Heart right ventricle (tissue), 16 donors: ENCODE measurements around the gene TMEM50A. TPM values are rescaled to one million over a fixed set of nuclear protein-coding genes. Genes with fewer than 3 reads are reported as not detected.
A peak's percentile ranks its signal among the peaks of the same experiment; 100 is the strongest.
"Not testable (repeated sequence)": the region's sequence is repeated elsewhere in the genome, so short reads cannot be mapped to it uniquely, and the experiment has no call there.

ENCODE experiments used
- ATAC-seq, 8 donors: fragments of 200-7000 bp; cut with Tn5 transposase; one replicate each; pipeline ENCODE4 v1.9.1; 2020; ENCODE audit warnings: mild to moderate bottlenecking in 8 of 8, moderate library complexity in 8 of 8, moderate number of reproducible peaks in 1 of 8
- DNase-seq, 2 donors: peaks; one replicate each; pipeline ENCODE4 v3.0.0-alpha.2; 2020
- H3K27ac ChIP-seq, 10 donors: fragments of 200-600 bp; sonication (generic) in 2 of 10; one replicate each; pipeline versions ENCODE4 v1.5.0 to v1.8.0; 2020 to 2022; ENCODE audit warnings: mild to moderate bottlenecking in 3 of 10
- H3K27me3 ChIP-seq, 7 donors: fragments of 200-600 bp; one replicate each; pipeline ENCODE4 v1.8.0; 2021 to 2022; ENCODE audit warnings: mild to moderate bottlenecking in 2 of 7
- H3K36me3 ChIP-seq, 9 donors: fragments of 200-600 bp; sonication (generic) in 1 of 9; one replicate each; pipeline versions ENCODE4 v1.5.0 to v1.8.0; 2020 to 2022; ENCODE audit warnings: mild to moderate bottlenecking in 2 of 9
- H3K4me1 ChIP-seq, 9 donors: fragments of 200-600 bp; sonication (generic) in 1 of 9; one replicate each; pipeline versions ENCODE4 v1.5.0 to v1.8.0; 2020 to 2022; ENCODE audit warnings: mild to moderate bottlenecking in 4 of 9
- H3K4me3 ChIP-seq, 10 donors: fragments of 200-600 bp; sonication (generic) in 2 of 10; one replicate each; pipeline versions ENCODE4 v1.5.0 to v1.8.0; 2020 to 2022; ENCODE audit warnings: mild to moderate bottlenecking in 7 of 10, moderate library complexity in 2 of 10
- H3K9me3 ChIP-seq, 11 donors: fragments of 200-600 bp in 10 of 11; sonication (generic) in 2 of 11; one replicate each; pipeline versions ENCODE4 v1.5.0 to v1.8.0; 2013 to 2022; ENCODE audit warnings: mild to moderate bottlenecking in 2 of 11, control low read depth in 1 of 11, moderate library complexity in 1 of 11
- CTCF ChIP-seq, 9 donors: fragments of 200-600 bp; sonication (generic) in 2 of 9; IDR thresholded peaks; one replicate each; pipeline versions ENCODE4 v1.5.0 to v1.8.0; 2021 to 2022; ENCODE audit warnings: antibody characterized with exemption in 9 of 9, mild to moderate bottlenecking in 5 of 9, moderate library complexity in 1 of 9
- WGBS, 2 donors: extraction: QIAGEN DNeasy Blood & Tissue Kit; methylation state at CpG; one replicate each; pipeline ENCODE4 v1.1.7; 2013; ENCODE audit warnings: inconsistent platforms in 1 of 2; 5-methylcytosine and 5-hydroxymethylcytosine counted together
- intact Hi-C, 10 donors: fragments of 100-400 bp; cut with DNase I; formaldehyde crosslinking; loops; one replicate each; pipeline versions ENCODE4 v1.11.1 to v1.14.2; 2022
- polyA plus RNA-seq, 2 donors: library from polyadenylated mRNA; stranded (reverse); fragments of 200-250 nt; gene quantifications; one replicate each; pipeline ENCODE4 v1.2.3, GENCODE V29; 2013
- total RNA-seq, 10 donors: library from RNA; stranded (reverse); fragmentation: NEBNext Ultra II Directional in 3 of 10; extraction: Animal tissue kit (Norgen Biotek cat#: 25700) in 3 of 10; gene quantifications; one replicate each; pipeline versions ENCODE4 v1.2.1 to v1.2.4, GENCODE V29; 2021 to 2023
- donor health status: Arrhythmogenic right ventricular cardiomyopathy.
- donor health status: ischemic (EF 13 %, LVEDD 7.1; RV severe dilation, severe dysfunction).
- donor health status: healthy with polysubstance abuse.
- donor health status: DM: no; HTN: yes; CAD: no.
- donor health status: DM: no; HTN: no; CAD: no.
- donor health status: ischemic (EF 25% LVEDD 6.9; RV normal size, moderate dysfunction).
- donor health status: ischemic (EF 25% LVEDD 5.7; RV mildly dilated, moderate dysfunction).
- donor health status: healthy.
- donor health status: DM: yes; HTN: yes; CAD: no.
- donor health status: Ischemic cardiomyopathy.
- donor health status: ischemic (EF 35%, LVEDD 5.7; RV mildly dilated, moderate dysfunction).
- donor health status: nonischemic (EF 11% LVEDD 7.7; RV severe dilation, severe dysfunction).
- donor health status: DM: yes; HTN: yes; CAD: no.
- donor health status: PGD.
- donor health status: ischemic (EF 29% LVEDD 5.4; RV normal size, mild dysfunction).
- donor health status: nonischemic (EF 23%, LVEDD 6.1; RV moderate dilation, normal function).

TMEM50A gene
- total and polyA plus RNA-seq, 12 donors = 69.2 to 128 (median 88.8) TPM

DNA sequence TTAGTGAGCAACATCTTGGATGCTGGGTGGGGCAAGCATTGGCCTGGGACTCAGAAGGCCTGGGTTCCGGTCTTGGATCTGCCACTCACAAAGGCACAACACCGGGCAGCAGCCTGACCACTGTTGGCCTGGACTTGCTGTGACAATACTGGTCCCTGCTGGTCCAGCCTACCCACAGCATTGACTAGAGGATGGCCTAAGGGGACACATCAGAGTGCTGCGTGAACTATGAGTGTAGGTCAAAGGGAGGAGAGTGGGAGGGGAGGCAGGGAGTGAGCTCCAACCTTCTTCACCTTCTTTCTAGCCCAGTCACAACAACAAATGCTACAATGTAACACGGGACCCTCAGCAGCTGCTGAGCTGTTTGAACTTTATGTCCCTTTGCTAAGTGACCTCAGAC is 31.1 kb downstream of the TMEM50A start:
- Histone ChIP-seq H3K27ac (no peak overlapping the region), H3K4me1 (no peaks in the 10 kb centered on the region), H3K36me3 (no peaks in the 10 kb centered on the region), H3K27me3 (no peaks in the 10 kb centered on the region), H3K9me3 (no peaks in the 10 kb centered on the region), H3K4me3 (no peak overlapping the region)
- intact Hi-C loops = no loop called here
- ATAC-seq = peak in 2 of 8 donors; percentile 30 to 38
- no peak for DNase-seq
- 88 to 91% methylated on average over 4 of the region's 4 CpGs for whole genome bisulfite sequencing, 2 donors
- TF ChIP-seq CTCF (IDR thresholded peaks at IDR 0.05) = no peak

DNA sequence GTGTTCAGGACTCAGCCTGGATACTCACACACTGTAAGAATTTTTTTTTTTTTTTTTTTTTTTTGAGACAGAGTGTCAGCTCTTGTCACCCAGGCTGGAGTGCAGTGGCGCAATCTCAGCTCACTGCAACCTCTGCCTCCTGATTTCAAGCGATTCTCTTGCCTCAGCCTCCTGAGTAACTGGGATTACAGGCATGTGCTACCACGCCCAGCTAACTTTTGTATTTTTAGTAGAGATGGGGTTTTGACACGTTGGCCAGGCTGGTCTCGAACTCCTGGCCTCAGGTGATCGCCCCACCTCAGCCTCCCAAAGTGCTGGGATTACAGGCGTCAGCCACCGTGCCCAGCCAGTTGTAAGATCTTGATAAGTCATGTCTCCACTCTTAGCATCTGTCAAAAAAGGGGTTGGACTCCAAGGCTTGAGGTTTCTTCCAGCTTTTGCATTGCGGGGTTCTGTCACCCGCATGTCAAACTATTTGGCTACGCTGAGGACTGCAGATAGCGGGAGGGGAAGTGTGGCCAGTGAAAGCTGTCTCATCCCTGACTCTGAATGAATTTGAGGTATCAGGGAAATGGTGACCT is 31.6 kb downstream of the TMEM50A start:
- H3K27ac ChIP-seq, intact Hi-C loops, H3K4me3 ChIP-seq, H3K9me3 ChIP-seq, H3K27me3 ChIP-seq, ATAC-seq, H3K36me3 ChIP-seq, DNase-seq, H3K4me1 ChIP-seq: not testable (repeated sequence)
- 87 to 91% methylated on average over 12 of the region's 12 CpGs for WGBS, 2 donors

- H3K36me3 ChIP-seq, H3K4me1 ChIP-seq, H3K27ac ChIP-seq, intact Hi-C loops, H3K9me3 ChIP-seq, H3K27me3 ChIP-seq, ATAC-seq, DNase-seq, H3K4me3 ChIP-seq: not testable (repeated sequence)
- 61 to 64% methylated on average over 7 of the region's 7 CpGs for WGBS, 2 donors
Measured at GRCh38 chr1:25371757-25372156, 33.6 kb downstream of the TMEM50A start.

- H3K4me1 ChIP-seq, H3K27ac ChIP-seq, ATAC-seq, H3K36me3 ChIP-seq, DNase-seq, H3K27me3 ChIP-seq, H3K9me3 ChIP-seq, H3K4me3 ChIP-seq, intact Hi-C loops: not testable (repeated sequence)
- WGBS, 2 donors = 78 to 81% methylated on average over 3 of the region's 3 CpGs
Measured at GRCh38 chr1:25378367-25378766, 40.2 kb downstream of the TMEM50A start.

DNA sequence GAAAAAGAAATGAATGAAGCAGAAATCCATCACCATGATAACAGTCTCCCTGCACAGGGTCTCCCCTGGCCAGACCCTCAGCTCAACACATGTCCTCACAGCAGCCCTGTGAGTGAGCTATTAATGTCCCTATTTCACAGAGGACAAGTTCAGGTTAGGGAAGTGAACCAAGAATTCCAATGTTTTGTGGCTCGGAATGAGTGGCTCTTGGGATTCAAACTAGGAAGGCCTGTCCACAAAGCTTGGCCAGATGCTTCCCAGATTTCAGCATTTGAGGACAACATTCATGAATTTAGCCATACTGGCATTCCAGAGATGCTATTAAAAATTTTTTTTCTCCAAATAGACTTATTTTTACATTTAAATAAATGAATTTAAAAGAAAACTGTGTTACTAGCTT is 44.4 kb downstream of the TMEM50A start:
- H3K27ac ChIP-seq, ATAC-seq, H3K9me3 ChIP-seq, H3K36me3 ChIP-seq, H3K4me3 ChIP-seq, DNase-seq, intact Hi-C loops, H3K4me1 ChIP-seq, H3K27me3 ChIP-seq: not testable (repeated sequence)
- 57 to 73% methylated on average over 1 of the region's 1 CpG for WGBS, 2 donors

GRCh38 chr1:25383090-25383489 is 45.0 kb downstream of the TMEM50A start:
- H3K27me3 ChIP-seq, H3K4me3 ChIP-seq, H3K4me1 ChIP-seq, H3K9me3 ChIP-seq, H3K36me3 ChIP-seq, intact Hi-C loops, DNase-seq, H3K27ac ChIP-seq: not testable (repeated sequence)
- ATAC-seq = peak in 1 of 8 donors; percentile 25
- WGBS, 2 donors = 94% methylated on average over 1 of the region's 1 CpG

- H3K27ac ChIP-seq, H3K9me3 ChIP-seq, intact Hi-C loops, ATAC-seq, H3K36me3 ChIP-seq, H3K27me3 ChIP-seq, H3K4me3 ChIP-seq, H3K4me1 ChIP-seq, DNase-seq: not testable (repeated sequence)
- no CpG with 5 or more reads among the region's 1 CpG for WGBS, 2 donors
Measured at GRCh38 chr1:25383875-25384274, 45.7 kb downstream of the TMEM50A start.

DNA sequence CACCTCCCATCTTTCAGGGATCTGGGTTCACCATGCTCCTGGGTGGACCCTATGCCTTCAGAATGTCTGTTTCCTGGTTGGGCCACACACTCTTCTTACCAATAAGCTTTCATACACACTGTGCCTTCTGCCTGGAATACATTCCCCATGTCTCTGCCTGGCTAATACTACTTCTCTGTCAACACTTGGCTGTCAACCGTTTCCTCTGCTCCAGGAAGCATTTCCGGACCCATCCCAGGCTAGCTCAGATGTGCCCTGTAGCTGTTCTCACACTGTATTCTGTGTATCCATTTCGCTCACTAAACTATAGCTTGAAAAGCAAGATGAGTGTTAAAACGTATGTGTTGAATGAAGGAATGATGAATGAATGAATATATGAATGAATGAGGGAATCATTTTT is 49.0 kb downstream of the TMEM50A start:
- H3K27me3 ChIP-seq, H3K4me1 ChIP-seq, H3K36me3 ChIP-seq, intact Hi-C loops, DNase-seq, H3K27ac ChIP-seq, H3K4me3 ChIP-seq, H3K9me3 ChIP-seq: not testable (repeated sequence)
- 46 to 53% methylated on average over 4 of the region's 4 CpGs for WGBS, 2 donors
- ATAC-seq = peak in 1 of 8 donors; percentile 58

- intact Hi-C loops, H3K27me3 ChIP-seq, DNase-seq, ATAC-seq, H3K4me3 ChIP-seq, H3K36me3 ChIP-seq, H3K27ac ChIP-seq, H3K9me3 ChIP-seq, H3K4me1 ChIP-seq: not testable (repeated sequence)
- 58% methylated on average over 7 to 8 of the region's 9 CpGs for WGBS, 2 donors
Measured at GRCh38 chr1:25388691-25389090, 50.6 kb downstream of the TMEM50A start.

GRCh38 chr1:25389721-25390120 is 51.6 kb downstream of the TMEM50A start:
- H3K4me1 ChIP-seq, ATAC-seq, H3K36me3 ChIP-seq, H3K4me3 ChIP-seq, intact Hi-C loops, H3K27me3 ChIP-seq, DNase-seq, H3K27ac ChIP-seq, H3K9me3 ChIP-seq: not testable (repeated sequence)
- 78 to 81% methylated on average over 3 of the region's 3 CpGs for WGBS, 2 donors
